Hematopoietic multipotent progenitor cell (in vitro differentiated cells): ENCODE data around the gene RPS23. TPM values are rescaled to one million over a fixed set of nuclear protein-coding genes. Genes with fewer than 3 reads are reported as not detected.
A peak's percentile ranks its signal among the peaks of the same experiment; 100 is the strongest.

Experiments
- DNase-seq, 3 donors: peaks; one replicate each; pipeline ENCODE4 v3.0.0-alpha.2; 2011 to 2015; ENCODE audit warnings: low read depth in 2 of 3, low spot score in 2 of 3
- total RNA-seq: library from RNA; depleted of rRNA; stranded (reverse); fragments of >200 nt; gene quantifications from one replicate; pipeline ENCODE4 v1.2.3, GENCODE V29; 2012

The RPS23 gene
- 4,647 TPM for total RNA-seq

DNA sequence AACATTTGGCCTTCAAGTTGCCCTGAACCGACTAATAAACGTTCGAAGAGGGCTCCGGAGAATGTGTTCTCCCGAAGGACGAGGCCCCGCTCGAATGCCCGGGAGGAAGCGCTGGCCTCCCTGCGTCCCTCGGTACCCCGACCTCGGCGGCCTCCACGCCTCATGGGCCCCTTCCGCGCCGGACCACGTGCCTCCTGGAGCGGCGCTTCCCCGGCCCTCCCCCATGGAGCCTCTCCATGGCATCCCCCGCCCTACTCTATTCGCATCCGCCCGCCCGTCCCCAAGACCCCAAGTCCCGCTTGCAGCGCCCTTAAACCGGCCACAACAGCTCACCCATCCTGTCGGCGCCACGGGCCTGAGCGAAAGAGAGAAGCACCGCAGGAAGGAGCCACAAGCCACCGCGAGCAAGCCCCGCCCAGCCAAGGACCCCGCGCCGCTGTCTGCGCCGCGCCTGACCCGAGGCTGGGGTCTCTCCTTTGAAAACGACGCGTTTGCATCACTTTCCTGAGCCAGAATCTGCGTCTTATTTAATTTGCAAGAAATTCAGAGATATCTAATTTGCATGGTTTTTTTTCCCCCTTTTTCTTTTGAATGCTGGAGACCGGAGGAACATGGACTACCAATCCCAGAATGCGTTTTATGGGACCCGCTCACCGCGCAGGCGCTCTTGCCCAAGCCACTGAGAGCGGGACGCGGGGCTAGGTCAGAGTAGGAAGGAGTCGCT lies at the start of gene RPS23:
TSS of gene RPS23 (minus strand) at position 368 of the 724 bp plus-strand sequence. CDS start at position 337, 31 bp downstream.
- peak; percentile 80 to 95 (median 91) for DNase-seq

DNA sequence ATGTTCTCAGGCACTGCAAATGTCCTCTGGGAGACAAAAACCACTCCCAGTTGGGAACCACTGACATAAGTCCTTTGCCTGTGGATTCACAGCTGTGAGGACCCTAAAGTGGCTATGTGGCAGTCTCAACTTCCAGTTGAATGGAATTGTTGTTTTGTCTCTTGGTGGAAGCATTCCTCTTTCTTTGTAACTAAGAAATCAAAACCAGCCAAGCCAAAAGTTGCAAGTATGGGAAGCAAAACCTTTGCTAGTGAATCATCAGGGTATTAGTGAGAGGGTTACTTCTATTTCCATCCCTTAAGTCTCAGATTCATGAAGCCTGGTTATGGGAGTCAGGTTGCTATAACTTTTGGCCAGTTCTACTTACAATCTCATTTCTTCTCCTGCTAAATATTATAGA lies 49.8 kb upstream of the RPS23 start:
- DNase-seq, result no peak

DNA sequence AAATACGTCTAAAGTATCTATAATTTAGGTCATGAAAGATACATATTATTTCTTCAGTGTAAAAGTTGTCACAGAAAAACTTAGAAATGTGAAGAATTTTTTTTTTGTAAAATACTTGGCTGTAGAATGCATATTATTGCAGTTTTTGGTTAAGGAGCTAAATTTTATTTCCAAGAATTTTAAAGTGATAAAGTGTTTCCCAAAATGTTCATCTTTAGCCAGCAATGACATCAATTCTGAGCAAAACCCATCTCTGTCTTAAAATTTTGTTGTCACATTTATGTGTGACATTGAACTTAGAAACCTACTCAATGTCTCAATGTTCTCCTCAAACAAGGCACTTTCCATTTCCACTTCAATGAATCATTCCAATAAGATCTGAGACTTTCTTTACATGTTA lies 47.8 kb upstream of the RPS23 start:
- DNase-seq, result no peak

DNA sequence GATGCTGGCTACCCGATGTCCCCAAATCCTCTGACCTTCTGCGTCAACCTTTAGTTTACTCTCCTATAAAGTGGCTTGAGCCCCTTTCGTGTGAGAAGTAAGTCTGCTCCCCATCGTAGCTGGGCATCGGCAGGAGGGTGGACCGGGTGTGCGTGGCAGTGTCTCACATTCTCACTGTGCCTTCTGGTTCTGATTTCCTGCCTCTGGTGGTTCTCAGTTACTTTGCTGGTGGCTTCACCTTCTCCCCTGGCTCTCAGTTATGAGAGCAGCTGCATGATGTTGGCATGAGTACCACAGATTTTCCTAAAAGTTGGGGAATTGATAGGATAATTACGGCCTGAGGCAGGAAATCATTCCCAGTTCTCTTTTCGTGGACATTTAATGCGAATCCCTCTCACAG lies 47.0 kb upstream of the RPS23 start:
- no peak for DNase-seq

DNA sequence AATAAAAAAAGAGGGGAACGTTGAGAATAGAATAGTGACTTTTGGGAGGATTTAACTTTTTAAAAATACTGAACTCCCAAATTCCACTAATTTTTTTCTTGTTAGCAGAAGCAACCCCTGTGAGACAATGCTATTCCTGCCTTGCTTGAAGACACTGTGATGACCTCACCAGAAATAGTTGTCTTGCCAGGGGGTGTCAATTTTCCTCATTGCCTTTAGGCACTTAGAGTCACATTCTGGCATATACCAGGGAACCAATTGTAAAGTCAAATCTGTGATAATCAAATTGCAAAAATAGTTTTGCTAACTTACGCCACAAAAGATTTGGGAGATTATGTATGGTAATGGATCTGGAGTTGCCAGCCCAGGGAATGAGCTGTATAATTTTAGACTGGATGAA lies 42.8 kb upstream of the RPS23 start:
- DNase-seq, result no peak

DNA sequence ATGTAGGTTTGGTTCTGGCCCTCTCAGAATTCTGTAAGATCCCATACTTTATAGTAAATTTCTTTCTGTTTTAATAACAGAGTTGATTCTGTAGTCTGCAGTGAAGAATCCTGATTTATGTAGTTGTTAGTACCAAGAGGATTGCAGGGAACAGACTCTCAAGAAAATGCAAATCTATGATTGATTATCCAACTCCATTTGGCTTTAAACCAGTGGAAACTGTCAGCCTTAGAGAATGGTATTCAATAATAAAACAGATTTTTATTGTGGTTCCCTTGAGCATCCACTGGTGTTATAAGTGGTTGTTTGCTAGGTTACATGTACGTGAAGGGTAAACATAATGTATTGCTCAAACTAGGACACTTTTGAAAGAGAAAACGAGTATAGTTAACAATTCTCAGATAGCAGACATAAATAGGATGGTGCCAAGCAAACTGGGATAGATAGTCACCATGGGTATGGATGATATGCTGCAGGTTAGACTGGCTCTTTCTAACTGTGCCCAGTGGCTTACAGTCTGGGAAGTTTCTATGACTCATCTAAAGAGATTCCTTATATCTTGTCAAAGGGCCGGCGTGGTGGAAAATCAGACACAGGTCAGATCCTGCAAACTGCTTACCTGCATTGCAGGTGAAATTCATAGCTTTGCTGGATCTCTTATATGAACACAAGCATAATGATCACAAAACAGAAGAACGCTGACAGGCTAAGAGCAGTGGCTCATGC lies 41.7 kb upstream of the RPS23 start:
- DNase-seq, result no peak

DNA sequence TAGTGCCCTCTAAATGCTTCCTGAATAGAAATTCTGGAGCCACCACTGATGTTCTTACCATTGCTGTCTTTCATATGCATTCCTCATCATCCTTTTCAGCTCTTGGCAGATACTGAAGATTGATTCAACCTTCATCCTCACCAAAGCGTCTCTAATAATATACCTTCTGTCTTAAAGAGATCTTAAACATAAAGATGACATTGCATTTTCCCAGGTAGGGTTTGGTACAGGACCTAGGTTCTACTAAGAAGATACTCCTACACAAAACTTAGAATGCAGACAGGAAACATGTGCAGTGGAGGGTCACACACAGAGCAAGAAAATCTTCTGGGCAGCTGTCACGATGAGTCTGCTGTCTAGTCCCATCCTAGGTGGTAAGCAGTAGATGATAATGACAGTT lies 41.0 kb upstream of the RPS23 start:
- DNase-seq, result no peak

DNA sequence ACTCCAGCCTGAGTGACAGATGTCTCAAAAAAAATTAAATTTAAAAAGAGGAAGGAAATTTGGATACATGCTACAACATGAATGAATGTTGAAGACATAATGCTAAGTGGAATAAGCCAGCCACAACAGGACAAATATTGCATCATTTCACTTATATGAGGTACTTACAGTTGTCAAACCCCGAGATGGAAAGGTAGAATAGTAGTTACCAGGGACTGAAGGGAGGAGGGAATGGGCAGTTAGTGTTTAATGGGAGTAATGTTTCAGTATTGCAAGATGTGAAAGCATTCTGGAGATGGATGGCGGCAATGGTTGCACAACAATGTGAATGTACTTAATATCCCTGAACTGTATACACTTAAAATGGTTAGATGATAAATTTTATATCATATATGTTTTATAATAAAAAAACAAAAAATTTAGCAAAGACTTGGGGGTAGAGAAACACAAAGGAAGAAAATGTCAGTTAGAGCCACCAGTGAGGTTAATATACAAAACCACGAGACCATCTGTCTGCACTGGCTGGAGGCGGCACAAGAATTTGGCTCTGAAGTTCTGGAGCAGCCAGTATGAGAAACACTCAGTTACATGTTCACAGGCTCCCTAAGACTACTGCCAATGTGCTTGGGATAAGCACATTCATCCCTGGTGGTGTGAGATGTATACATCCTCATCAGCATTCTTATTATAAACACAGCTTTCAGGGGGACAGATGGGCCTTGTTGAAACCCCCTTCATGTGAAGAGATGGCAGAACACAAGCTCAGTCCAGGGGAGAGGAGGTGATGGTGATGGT lies 37.0 kb upstream of the RPS23 start:
- DNase-seq, result peak in 1 of 3 donors; percentile 34

DNA sequence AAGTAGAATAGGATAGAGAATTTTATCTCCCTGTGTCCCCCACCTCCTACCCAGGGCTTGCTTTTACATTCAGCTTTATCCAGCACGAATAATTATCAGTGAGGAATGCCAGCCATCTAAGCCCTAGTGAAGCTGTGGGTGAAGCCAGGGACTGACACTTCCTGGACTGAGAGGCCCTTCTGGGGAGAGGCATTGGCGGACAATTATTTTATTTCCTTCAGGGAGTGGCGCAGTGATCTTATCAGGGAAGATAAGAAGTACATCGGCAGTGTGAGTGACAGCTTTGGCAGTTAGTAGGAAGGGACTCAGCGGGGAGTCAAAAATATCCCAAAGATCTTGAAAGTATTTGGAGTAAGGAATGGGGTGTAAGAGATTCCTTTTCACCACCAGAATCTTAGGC lies 34.9 kb upstream of the RPS23 start:
- DNase-seq, result no peak

DNA sequence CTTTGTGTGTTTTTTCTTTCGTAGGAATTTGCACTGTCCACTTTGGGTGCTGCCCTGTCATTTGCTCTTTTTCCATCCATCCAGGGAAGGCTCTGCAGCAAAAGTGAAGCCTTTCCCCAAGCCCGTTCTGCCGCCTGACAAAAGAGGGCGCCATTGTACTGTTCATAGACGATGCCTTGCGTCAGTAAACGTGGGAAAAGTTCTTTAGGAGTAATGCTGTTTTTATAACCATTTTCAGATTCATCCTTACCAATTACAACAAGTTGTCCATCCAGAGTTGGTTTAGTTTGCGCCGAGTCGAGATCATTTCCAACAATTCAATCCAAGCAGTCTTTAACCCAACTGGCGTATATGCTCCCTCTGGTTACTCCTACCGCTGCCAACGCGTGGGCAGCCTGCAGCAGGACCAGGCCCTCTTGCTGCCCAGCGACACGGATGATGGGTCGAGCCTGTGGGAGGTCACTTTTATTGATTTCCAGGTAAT lies 34.3 kb upstream of the RPS23 start:
- peak; percentile 1 to 62 (median 57) for DNase-seq

DNA sequence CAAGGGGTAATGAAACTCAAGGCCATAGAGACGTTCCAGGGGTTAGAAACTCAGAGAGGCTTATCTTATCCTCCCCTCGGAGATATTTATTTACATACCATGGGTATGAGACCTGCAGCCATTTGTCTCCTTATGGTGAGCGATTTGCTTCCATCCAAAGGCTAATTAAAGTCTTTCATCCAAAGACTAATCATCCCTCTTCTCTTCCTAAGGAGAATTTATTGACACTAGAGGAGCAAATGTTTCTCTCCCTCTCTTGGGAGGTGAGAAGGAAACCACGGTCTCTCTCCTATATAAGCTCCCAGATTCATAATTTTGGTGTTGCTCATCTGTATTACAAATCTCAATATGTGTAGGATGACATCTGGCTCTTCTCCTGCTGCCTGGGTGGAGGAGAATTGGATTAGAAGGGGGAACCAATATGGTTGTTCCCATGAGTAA lies 31.0 kb upstream of the RPS23 start:
- DNase-seq, result no peak

DNA sequence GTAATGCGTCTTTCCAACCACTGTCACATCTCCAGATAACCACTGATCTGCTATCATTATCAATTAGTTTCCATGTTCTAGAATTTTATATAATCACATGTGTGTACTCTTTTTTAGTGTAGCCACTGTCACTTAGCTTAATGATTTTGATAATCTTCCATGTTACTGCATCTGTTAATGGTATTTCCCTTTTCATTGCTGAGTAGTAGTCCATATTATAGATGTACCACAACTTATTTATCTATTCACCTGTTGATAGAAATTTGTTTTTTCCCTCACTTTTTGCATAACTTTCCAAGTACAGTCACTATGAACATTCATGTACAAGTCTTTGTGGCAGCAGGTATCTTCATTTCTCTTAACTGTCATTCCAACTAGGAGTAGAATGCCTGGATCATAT lies 30.3 kb upstream of the RPS23 start:
- no peak for DNase-seq

DNA sequence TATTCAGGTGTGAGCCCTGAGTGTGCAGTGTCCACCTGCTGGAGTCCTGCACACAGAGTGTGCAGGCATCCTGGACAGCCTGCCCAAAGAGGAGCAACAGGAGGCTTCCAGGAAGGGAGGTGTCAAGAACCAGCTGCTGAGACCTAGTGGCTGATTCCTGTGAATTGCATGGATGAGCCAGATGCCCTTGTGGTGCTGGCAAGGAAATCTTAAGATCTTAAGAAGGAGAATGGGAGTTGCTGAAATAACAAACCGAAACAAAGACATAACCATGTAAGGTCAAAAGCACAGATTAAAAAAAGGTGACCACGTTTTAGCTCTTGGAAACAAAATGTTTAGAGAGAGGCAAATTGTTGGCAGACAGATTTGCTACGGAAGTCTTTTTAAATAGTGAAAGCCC lies 29.3 kb upstream of the RPS23 start:
- no peak for DNase-seq

DNA sequence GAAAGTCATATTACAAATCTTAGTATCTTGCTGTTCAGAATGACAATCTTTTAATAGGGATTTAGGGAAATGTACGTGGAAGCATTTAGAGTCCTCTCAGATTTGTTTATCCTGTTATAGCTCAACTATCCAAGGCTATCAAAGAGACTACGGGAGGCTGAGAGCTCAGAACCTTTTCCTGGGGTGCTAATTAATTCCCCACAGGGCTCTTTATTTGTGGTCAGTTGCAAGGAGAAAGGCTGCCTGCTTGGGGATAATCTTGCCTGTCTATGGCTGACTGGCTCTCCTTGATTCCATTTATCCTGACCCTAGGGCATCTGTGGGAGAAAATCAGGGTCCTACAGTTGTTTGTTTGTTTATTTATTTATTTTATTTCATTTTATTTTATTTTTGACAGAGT lies 28.0 kb upstream of the RPS23 start:
- no peak for DNase-seq

DNA sequence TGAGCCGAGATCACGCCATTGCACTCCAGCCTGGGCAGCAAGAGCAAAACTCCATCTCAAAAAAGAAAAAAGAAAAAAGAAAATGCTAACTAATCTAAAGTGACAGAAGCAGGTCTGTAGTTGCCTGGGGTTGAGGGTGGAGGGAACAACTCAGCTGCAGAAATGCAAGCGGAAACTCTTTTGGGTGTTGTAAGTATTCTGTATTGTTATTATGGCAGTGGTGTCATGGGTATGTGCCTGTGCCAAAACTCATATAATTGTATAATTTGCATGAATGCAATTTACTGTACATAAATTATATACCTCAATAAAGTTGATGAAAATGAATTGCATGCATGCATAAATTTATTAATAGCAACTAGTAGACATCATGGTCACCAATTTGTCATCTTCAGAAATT lies 23.0 kb upstream of the RPS23 start:
- DNase-seq, result no peak

DNA sequence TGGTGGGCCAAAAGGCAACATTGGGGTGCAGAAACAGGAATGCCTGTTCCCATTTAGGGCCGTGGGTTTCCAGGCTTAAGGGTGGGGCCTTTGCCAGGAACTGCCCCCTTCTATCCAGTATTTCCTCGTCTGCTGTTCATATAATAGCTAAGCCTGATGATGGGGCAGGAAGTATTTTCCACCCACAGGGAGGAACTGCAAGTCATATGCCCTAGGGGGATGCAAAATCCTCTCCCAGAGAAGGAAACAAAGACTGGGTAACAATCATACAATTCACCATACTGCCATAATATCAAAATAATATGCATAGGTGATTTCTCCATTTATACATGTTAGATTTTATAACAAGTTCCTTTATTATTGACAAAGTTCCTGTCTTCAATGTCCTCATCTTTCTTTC lies 20.5 kb upstream of the RPS23 start:
- no peak for DNase-seq

DNA sequence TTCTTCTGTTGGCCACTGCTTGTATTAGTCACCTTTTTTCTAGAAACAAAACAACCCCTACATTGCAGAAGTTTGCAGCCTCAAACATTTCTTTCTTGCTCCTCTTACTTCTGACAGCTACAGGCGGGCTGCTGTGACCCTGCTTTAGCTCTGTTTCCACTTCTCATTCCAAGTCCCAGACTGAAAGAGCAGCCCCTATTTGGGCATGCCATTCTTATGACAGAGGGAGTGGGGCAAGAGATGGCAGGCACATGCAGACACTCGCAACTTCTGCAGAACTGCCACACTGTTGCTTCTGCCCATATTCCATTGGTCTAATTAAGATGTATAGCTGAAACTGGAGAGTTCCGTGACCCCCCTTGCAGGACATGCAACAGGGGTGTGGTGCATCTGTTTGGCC lies 19.6 kb upstream of the RPS23 start:
- DNase-seq, result no peak

DNA sequence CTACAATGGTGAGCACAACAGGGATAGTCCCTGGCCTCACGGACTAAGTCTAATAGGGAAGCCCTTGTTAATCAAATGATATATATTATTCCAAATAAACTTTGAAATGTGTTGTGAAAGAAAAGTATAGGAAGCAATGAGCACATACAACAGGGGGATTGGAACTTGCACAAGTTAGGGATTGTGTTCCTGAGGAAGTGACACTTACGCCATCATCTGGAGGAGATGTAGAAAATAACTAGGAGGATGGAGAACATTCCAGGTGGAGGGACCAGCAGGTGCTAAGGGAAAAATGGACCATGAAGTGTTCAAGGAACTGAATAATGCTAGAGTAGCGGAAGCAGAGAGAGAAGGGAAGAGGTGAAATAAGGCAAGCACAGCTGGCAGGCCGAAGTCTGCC lies 18.8 kb upstream of the RPS23 start:
- no peak for DNase-seq

DNA sequence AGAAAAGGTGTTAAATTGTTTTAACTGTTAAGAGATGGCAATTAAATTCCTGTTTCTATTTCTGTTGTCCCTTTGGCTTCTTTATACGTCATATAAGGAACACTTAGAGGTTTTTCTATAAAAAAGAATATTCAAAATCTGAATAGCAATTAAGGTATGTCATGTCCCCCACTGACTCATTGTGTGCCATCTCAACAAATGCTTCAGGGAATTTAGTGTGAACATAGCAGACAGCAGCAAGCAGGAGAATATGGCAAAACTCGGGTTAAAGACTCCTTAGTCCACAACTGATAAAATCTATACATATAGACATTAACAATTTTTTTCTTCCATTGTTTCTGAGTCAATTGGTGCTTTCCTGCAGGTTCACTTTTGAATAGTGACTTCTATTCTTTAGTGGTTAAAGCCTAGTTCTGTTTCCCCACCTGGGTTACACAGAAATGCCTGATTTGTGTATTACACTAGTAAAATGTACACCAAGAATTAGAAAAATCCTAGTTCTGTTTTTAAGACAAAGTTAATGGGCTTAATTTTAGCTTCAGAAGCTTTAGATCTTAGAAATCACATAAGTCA lies 17.9 kb upstream of the RPS23 start:
- DNase-seq, result no peak

DNA sequence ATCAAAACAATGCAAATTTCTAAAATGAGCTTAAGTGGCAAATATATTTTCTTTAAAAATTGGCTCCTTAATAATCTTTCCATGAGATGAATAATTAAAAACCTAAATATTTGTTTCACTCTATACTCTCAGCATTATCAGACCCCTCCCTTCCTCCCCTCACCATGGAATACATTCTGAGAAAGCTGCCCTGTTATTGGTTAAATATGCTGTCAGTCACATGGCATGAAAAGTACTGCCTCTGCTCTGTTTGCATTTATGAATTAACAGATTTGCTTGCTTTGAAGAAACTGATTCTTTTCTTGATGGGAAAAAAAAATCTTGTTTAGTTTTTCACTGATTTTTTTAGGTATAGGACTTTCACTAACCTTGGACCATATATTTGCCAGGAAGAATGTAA lies 17.0 kb upstream of the RPS23 start:
- DNase-seq, result no peak

DNA sequence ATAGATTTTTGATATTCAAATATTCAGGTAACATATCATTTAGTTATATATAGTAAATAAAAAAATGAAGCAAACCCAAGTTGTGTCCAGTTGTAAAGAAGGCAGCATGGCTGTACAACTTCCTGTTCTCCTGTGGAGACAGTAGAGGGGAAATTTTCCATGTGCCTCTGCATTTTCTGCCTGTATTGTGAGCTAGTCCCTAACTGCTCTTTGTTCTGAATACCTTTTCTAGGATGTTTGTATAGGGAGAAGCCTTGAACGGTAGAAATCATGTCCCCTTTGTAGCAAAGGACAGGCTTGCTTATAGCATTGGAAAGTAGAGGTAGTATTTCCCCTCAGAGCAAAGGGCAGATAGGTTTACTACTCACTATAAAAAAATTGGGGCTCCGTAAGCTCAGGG lies 13.3 kb upstream of the RPS23 start:
- no peak for DNase-seq
